GM12878 (cell line): ENCODE data around the gene JAG1. TPM values are rescaled to one million over a fixed set of nuclear protein-coding genes. Genes with fewer than 3 reads are reported as not detected.

Experiments
- ATAC-seq: fragments of 200-7000 bp; cut with Tn5 transposase; 3 replicates; pipeline ENCODE4 v1.9.1; 2020; ENCODE audit warnings: mild to moderate bottlenecking, moderate library complexity
- BruUV-seq: library from RNA; stranded (reverse); fragments of 400-500 nt; replicated peaks from 2 replicates; lab custom pipeline; 2021; lab: Mats Ljungman, UMichigan
- CTCF ChIA-PET: fragments of 300-600 bp; sonication (Branson Sonifier 250); formaldehyde crosslinking; extraction: SDS; loops from one replicate; lab custom pipeline; 2021; ENCODE audit warnings: inconsistent platforms; lab: Yijun Ruan, JAX
- POLR2A ChIA-PET: fragments of 350-600 bp; formaldehyde crosslinking; extraction: SDS; loops from one replicate; lab custom pipeline; 2021; ENCODE audit warnings: inconsistent platforms; lab: Charles Lee
- RAD21 ChIA-PET: fragments of 300-600 bp; sonication (Branson Sonifier 250); formaldehyde crosslinking; loops from one replicate; lab custom pipeline; 2023; ENCODE audit warnings: antibody characterized with exemption; ENCODE audit not compliant: unreplicated experiment; lab: Charles Lee
- SMC1A ChIA-PET: fragments of 300-600 bp; sonication (Branson Sonifier 250); formaldehyde crosslinking; loops from one replicate; lab custom pipeline; 2023; ENCODE audit not compliant: unreplicated experiment, uncharacterized antibody; lab: Charles Lee
- DNase-seq: peaks from one replicate; pipeline ENCODE4 v3.0.0-alpha.2; 2011; ENCODE audit warnings: low read depth, low spot score
- FAIRE-seq: peaks from 3 replicates; lab custom pipeline; 2011; peaks lifted over from hg19 to GRCh38; lab: Jason Lieb, UNC
- H2AFZ ChIP-seq: 2 replicates; pipeline ENCODE4 v1.6.0; 2011; ENCODE audit warnings: low read depth, low read length, control low read depth; ENCODE audit not compliant: control insufficient read depth
- H3K27ac ChIP-seq: 2 replicates; pipeline ENCODE4 v1.5.1; 2011; ENCODE audit warnings: control low read depth; ENCODE audit not compliant: control insufficient read depth, insufficient read depth
- H3K27me3 ChIP-seq, 2 experiments: replicated peaks in 1 of 2; 2 replicates each; pipeline versions ENCODE4 v1.6.0 to v1.6.1; 2011; ENCODE audit warnings: low read length in 1 of 2; ENCODE audit not compliant: control insufficient read depth in 2 of 2, insufficient read depth in 2 of 2
- H3K36me3 ChIP-seq, 2 experiments: 2 replicates each; pipeline ENCODE4 v1.5.1; 2011; ENCODE audit warnings: low read length in 1 of 2; ENCODE audit not compliant: control insufficient read depth in 2 of 2, insufficient read depth in 2 of 2
- H3K4me1 ChIP-seq: 2 replicates; pipeline ENCODE4 v1.6.1; 2011; ENCODE audit warnings: mild to moderate bottlenecking, low read length, moderate library complexity, mixed read lengths; ENCODE audit not compliant: control insufficient read depth, insufficient read depth
- H3K4me2 ChIP-seq: 2 replicates; pipeline ENCODE4 v1.6.0; 2011; ENCODE audit warnings: control low read depth; ENCODE audit not compliant: control insufficient read depth, insufficient read depth
- H3K4me3 ChIP-seq: fragments of 200-600 bp; sonication (generic); 2 replicates; pipeline ENCODE4 v1.5.1; 2016
- H3K79me2 ChIP-seq: 2 replicates; pipeline ENCODE4 v1.6.0; 2011; ENCODE audit warnings: low read length; ENCODE audit not compliant: control insufficient read depth, insufficient read depth
- H3K9ac ChIP-seq: 2 replicates; pipeline ENCODE4 v1.8.0; 2011; ENCODE audit warnings: low read length, control low read depth, mixed read lengths; ENCODE audit not compliant: control insufficient read depth, insufficient read depth
- H3K9me3 ChIP-seq: replicated peaks from 3 replicates; pipeline ENCODE4 v1.5.1; 2011; ENCODE audit warnings: mild to moderate bottlenecking, low read length; ENCODE audit not compliant: control insufficient read depth, insufficient read depth
- H4K20me1 ChIP-seq: 2 replicates; pipeline ENCODE4 v1.6.0; 2011; ENCODE audit not compliant: control insufficient read depth, insufficient read depth
- STAT3 ChIP-seq: IDR thresholded peaks from 2 replicates; pipeline ENCODE4 v1.6.1; 2011; ENCODE audit warnings: low read depth, low read length, improper control_type of control experiment
- YBX1 ChIP-seq: fragments of 450-650 bp; IDR thresholded peaks from 2 replicates; pipeline ENCODE4 v1.6.1; 2016; ENCODE audit warnings: antibody characterized with exemption
- ZBTB4 ChIP-seq: fragments of 450-650 bp; formaldehyde crosslinking; IDR thresholded peaks from 2 replicates; pipeline ENCODE4 v1.4.0; 2022; ENCODE audit warnings: mild to moderate bottlenecking, moderate library complexity
- WGBS: methylation state at CpG from one replicate; pipeline ENCODE4 v1.1.6; 2016; ENCODE audit warnings: low lambda C conversion rate; ENCODE audit not compliant: insufficient replicate concordance, insufficient coverage; ENCODE audit errors: missing lambda C conversion rate; 5-methylcytosine and 5-hydroxymethylcytosine counted together
- in situ Hi-C: fragments of 300-500 bp; cut with MboI; formaldehyde crosslinking; loops from 9 replicates; pipeline ENCODE4 v1.14.3; 2018; ENCODE audit warnings: mixed read lengths
- intact Hi-C: fragments of 100-400 bp; cut with micrococcal nuclease; formaldehyde crosslinking; loops from one replicate; pipeline ENCODE4 v1.14.2; 2022; ENCODE audit not compliant: unreplicated experiment
- polyA plus RNA-seq, 11 experiments: library from polyadenylated mRNA; depleted of rRNA in 4 of 11; unstranded in 6 of 11; stranded (reverse) in 5 of 11; fragments of >200 nt; fragmentation: Nextera tagmentation in 4 of 11; fragmentation: Illumina TruSeq in 1 of 11; extraction: Ambion mirVana in 4 of 11; extraction: Trizol in 1 of 11; gene quantifications; 1 replicate in 1 of 11; 2 replicates in 10 of 11; pipeline versions ENCODE4 v1.2.1 to v1.2.3, GENCODE V29; 2011 to 2016; ENCODE audit warnings: inconsistent platforms in 2 of 11, missing spikeins in 2 of 11, low read depth in 1 of 11
- total RNA-seq, 4 experiments: library from RNA; depleted of rRNA in 3 of 4; stranded (reverse); fragments of >200 nt in 3 of 4; fragmentation: Illumina TruSeq in 1 of 4; extraction: Trizol in 1 of 4; gene quantifications; 2 replicates each; pipeline versions ENCODE4 v1.2.1 to v1.2.3, GENCODE V29; 2013 to 2021

JAG1 gene
- total and polyA plus RNA-seq, 10 of the 15 experiments (the other 5 are each of a cell fraction or from before 2014, with no cell fraction given) = 0.66 to 6.9 (median 1.8) TPM

GRCh38 chr20:10667077-10667401 is 6.8 kb downstream of the JAG1 start:
- H3K4me3 ChIP-seq = no peak overlapping the region
- intact Hi-C loops (no loop called here), in situ Hi-C loops (no loop called here)
- CTCF ChIA-PET = no interaction called here
- TF ChIP-seq YBX1 = no peak
- TF ChIP-seq STAT3 = no peak
- TF ChIP-seq ZBTB4 (CRISPR knock-in tag) = no peak
- no peak for ATAC-seq
- RAD21 ChIA-PET = no interaction called here
- H3K27ac ChIP-seq = no peak overlapping the region
- no peak overlapping the region for H2AFZ ChIP-seq
- no peak overlapping the region for H3K4me2 ChIP-seq
- H3K4me1 ChIP-seq = peaks cover 23% of the 10 kb centered on the region
- H3K27me3 ChIP-seq = no peaks in the 10 kb centered on the region
- H3K9me3 ChIP-seq = no peaks in the 10 kb centered on the region
- no peak overlapping the region for H3K9ac ChIP-seq
- FAIRE-seq = no peak
- no peaks in the 10 kb centered on the region; the same call in 1 of the 2 replicates for H4K20me1 ChIP-seq
- 83% methylated on average over 15 of the region's 21 CpGs for WGBS
- SMC1A ChIA-PET = interaction anchor here (0.9 kb wide), 1 partner anchor 11 kb away, joined by 3 read pairs; no protein-coding TSS in a partner anchor
- peaks cover 8% of the 10 kb centered on the region for H3K79me2 ChIP-seq
- BruUV-seq = no TSS peak
- no peak for DNase-seq
- POLR2A ChIA-PET = no interaction called here
- H3K36me3 ChIP-seq = no peaks in the 10 kb centered on the region; a peak in 3 of 4 replicates
